ENCODE data around the gene MEGF6. TPM values are rescaled to one million over a fixed set of nuclear protein-coding genes. Genes with fewer than 3 reads are reported as not detected.

The MEGF6 gene
- total and polyA plus RNA-seq, 2 donors (not counting 3 experiments of a cell fraction or from before 2014, with no cell fraction given), result 22.5 to 63.7 TPM

GRCh38 chr1:3531928-3532327, 79.4 kb downstream of the MEGF6 start:
- TF ChIP-seq MYC (IDR thresholded peaks at IDR 0.05; ENCODE audit: low read depth, low read length) (no peak), GATA2 (IDR thresholded peaks at IDR 0.05; ENCODE audit: insufficient read depth, insufficient read length, low read depth, low read length) (no peak), CTCF (IDR thresholded peaks at IDR 0.05; ENCODE audit: extremely low read depth in 1 of 2, insufficient read depth in 1 of 2, low read depth in 1 of 2, low read length in 2 of 2) (no peak), POLR2A (IDR thresholded peaks at IDR 0.05; ENCODE audit: low read depth, low read length) (no peak), MAX (IDR thresholded peaks at IDR 0.05; ENCODE audit: insufficient read depth, insufficient read length) (no peak), JUN (IDR thresholded peaks at IDR 0.05; ENCODE audit: borderline replicate concordance, insufficient read depth, insufficient read length, low read depth) (no peak), FOS (IDR thresholded peaks at IDR 0.05; ENCODE audit: borderline replicate concordance, insufficient read depth, low read length) (no peak), POLR2AphosphoS5 (IDR thresholded peaks at IDR 0.05; ENCODE audit: insufficient read depth, low read depth, low read length) (no peak), EZH2 (IDR thresholded peaks at IDR 0.05; ENCODE audit: borderline replicate concordance, low read depth, low read length, severe bottlenecking) (no peak)
- intact Hi-C loops (cut with micrococcal nuclease) (loop anchor here (1.0 kb wide), 1 partner anchor 11 kb away; no protein-coding TSS in a partner anchor), dilution Hi-C loops (cut with MboI; ENCODE audit: extremely low pct_ligation_motif_present, low sequenced_read_pairs) (no loop called here)
- Histone ChIP-seq H4K20me1 (replicated peaks; ENCODE audit: control insufficient read depth, extremely low read depth, insufficient read depth, low read length) (no peaks in the 10 kb centered on the region), H3K27me3 (ENCODE audit: control insufficient read depth in 2 of 2, insufficient read depth in 2 of 2, low read length in 2 of 2) (no peaks in the 10 kb centered on the region), H3K4me1 (ENCODE audit: control insufficient read depth, extremely low read depth, insufficient read depth, low read length) (peaks cover 11% of the 10 kb centered on the region), H2AFZ (ENCODE audit: low read depth, low read length) (no peak overlapping the region), H3K9me1 (replicated peaks; ENCODE audit: control insufficient read depth, extremely low read depth, insufficient read depth, low read length) (no peaks in the 10 kb centered on the region), H3K9ac (replicated peaks; ENCODE audit: extremely low read depth, insufficient read depth, low read length) (no peak overlapping the region), H3K27ac (ENCODE audit: insufficient read depth, low read depth, low read length) (no peak overlapping the region), H3K79me2 (ENCODE audit: control insufficient read depth, insufficient read depth, low read length) (peaks cover 4% of the 10 kb centered on the region), H3K4me3 (replicated peaks in 1 of 3; ENCODE audit: insufficient read depth in 1 of 3, low read depth in 1 of 3, low read length in 3 of 3) (no peak overlapping the region), H3K9me3 (replicated peaks; ENCODE audit: control insufficient read depth, insufficient read depth, low read length) (no peaks in the 10 kb centered on the region), H3K4me2 (ENCODE audit: insufficient read depth, low read length) (no peak overlapping the region), H3K36me3 (ENCODE audit: control insufficient read depth in 2 of 2, extremely low read depth in 1 of 2, insufficient read depth in 2 of 2, low read length in 2 of 2) (no peaks in the 10 kb centered on the region)
- FAIRE-seq, result no peak
- ChIA-PET CTCF (interaction anchor here (0.9 to 3.0 kb wide), 5 partner anchors 14 to 87 kb away, joined by 3 to 13 read pairs (median 6); no protein-coding TSS in a partner anchor), POLR2A (no interaction called here)
- DNase-seq (ENCODE audit: low read depth, low spot score), result no peak
- BruUV-seq (replicated peaks), result no TSS peak

All from endothelial cell of umbilical vein (primary cell).